CD4-positive, alpha-beta T cell treated with Interleukin-21 for 1 hour (primary cell): Measurements from ENCODE around the gene KY.

Experiments
- DNase-seq: peaks from one replicate; pipeline ENCODE4 v3.0.0-alpha.2; 2020

KY gene

GRCh38 chr3:134650431-134651346 lies at the start of gene KY:
Gene KY, minus strand, starts transcription at chr3:134651022. Its CDS starts 62 bp downstream, at chr3:134650960.
- no peak for DNase-seq

GRCh38 chr3:134699721-134700120 lies 48.9 kb upstream of the KY start:
- no peak for DNase-seq

GRCh38 chr3:134699141-134699711 lies 48.4 kb upstream of the KY start:
- DNase-seq: no peak

GRCh38 chr3:134697830-134698689 lies 47.2 kb upstream of the KY start:
- DNase-seq: no peak

- no peak for DNase-seq
Measured at GRCh38 chr3:134696155-134696554, 45.3 kb upstream of the KY start.

- no peak for DNase-seq
Measured at GRCh38 chr3:134694946-134695543, 44.2 kb upstream of the KY start.

GRCh38 chr3:134694466-134694865 lies 43.6 kb upstream of the KY start:
- DNase-seq: no peak

- no peak for DNase-seq
Measured at GRCh38 chr3:134693804-134694203, 43.0 kb upstream of the KY start.

GRCh38 chr3:134693226-134693625 lies 42.4 kb upstream of the KY start:
- DNase-seq: no peak

GRCh38 chr3:134690226-134690625 lies 39.4 kb upstream of the KY start:
- no peak for DNase-seq

GRCh38 chr3:134687642-134688041 lies 36.8 kb upstream of the KY start:
- DNase-seq: no peak

- DNase-seq: no peak
Measured at GRCh38 chr3:134685929-134686802, 35.3 kb upstream of the KY start.

- no peak for DNase-seq
Measured at GRCh38 chr3:134682196-134682880, 31.5 kb upstream of the KY start.

GRCh38 chr3:134681522-134681900 lies 30.7 kb upstream of the KY start:
- no peak for DNase-seq

- no peak for DNase-seq
Measured at GRCh38 chr3:134680796-134681521, 30.1 kb upstream of the KY start.

GRCh38 chr3:134677987-134678308 lies 27.1 kb upstream of the KY start:
- no peak for DNase-seq

- no peak for DNase-seq
Measured at GRCh38 chr3:134677196-134677986, 26.6 kb upstream of the KY start.

- no peak for DNase-seq
Measured at GRCh38 chr3:134675726-134676256, 25.0 kb upstream of the KY start.

- DNase-seq: no peak
Measured at GRCh38 chr3:134672571-134672970, 21.7 kb upstream of the KY start.

- DNase-seq: no peak
Measured at GRCh38 chr3:134667956-134668355, 17.1 kb upstream of the KY start.
